Mucosa of gallbladder (tissue), 1 donor: ENCODE results near the gene BBLN. TPM values are rescaled to one million over a fixed set of nuclear protein-coding genes. Genes with fewer than 3 reads are reported as not detected.
A peak's percentile ranks its signal among the peaks of the same experiment; 100 is the strongest.

Experiments
- DNase-seq: peaks from one replicate; pipeline ENCODE4 v3.0.0-alpha.2; 2020; ENCODE audit warnings: low spot score
- total RNA-seq: library from RNA; stranded (reverse); gene quantifications from one replicate; pipeline ENCODE4 v1.2.1, GENCODE V29; 2021
- donor health status: DM: no; HTN: no; CAD: no.

BBLN gene
- total RNA-seq, 1 donor from 2014 or later = 75.4 TPM

DNA sequence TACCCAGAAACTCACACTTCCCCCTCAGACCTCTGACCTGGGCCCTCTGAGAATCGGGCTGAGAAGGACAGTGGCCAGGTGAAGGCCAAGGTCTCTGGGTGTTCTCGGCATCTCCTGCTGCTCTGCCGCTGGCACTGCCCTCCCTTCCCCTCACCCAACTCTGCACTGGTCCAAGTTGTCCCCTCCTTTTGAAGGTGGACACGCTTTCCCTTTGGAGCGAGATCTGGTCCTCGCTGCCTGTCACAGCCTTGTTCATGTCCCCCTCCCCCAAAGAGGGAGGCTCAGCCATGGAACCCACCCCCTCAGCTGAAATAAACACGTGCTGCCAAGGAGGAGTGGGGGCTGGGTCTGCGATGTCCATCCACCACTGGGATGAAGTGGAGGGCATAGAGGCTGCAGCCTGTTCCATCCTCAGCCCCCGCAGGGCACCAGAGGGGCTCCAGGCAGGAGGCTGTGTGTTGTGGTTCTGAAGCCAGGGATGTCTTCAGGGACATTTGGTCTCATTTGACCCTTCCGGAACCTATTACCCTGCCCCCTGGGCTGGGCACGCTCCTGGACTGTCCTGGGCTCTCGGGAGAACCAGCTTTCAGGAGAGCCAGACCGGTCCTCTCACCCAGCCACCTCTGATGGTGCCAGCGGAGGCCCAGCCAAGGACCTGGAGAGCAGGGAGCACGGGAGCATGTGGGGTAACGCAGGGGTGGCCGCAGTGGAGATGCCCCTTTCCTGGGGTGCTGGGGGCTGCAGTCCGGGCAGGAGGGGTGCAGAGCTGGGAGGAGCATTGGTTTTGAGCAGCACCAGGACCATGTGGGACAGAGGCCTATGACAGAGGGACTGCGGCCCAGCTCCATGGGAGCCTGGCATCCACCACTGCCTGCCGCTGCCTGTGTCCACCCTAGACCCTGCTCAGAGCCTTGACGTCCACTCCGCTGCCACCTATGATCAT lies 15.6 kb upstream of the BBLN start:
- no peak for DNase-seq

DNA sequence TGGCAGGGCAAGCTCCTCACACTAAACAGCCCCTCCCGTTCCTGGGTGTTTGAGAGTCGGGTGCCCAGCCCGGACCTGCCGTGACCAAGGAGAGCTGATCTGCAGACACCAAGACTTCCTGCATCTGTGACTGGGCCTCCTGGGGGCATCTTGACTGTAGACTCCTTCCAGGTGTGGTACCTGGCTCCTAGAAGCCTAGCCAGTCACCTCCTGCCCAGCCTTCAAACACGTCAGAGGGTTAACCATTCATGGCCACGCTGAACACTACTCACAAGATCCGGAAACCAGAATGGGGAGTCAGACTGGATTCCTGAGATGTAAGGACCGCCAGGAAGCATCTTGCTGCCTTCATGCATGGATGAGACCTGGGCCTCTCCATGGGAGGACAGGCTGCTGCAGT lies 14.5 kb upstream of the BBLN start:
- no peak for DNase-seq

GRCh38 chr9:128145951-128146351 lies 14.1 kb upstream of the BBLN start:
- no peak for DNase-seq

DNA sequence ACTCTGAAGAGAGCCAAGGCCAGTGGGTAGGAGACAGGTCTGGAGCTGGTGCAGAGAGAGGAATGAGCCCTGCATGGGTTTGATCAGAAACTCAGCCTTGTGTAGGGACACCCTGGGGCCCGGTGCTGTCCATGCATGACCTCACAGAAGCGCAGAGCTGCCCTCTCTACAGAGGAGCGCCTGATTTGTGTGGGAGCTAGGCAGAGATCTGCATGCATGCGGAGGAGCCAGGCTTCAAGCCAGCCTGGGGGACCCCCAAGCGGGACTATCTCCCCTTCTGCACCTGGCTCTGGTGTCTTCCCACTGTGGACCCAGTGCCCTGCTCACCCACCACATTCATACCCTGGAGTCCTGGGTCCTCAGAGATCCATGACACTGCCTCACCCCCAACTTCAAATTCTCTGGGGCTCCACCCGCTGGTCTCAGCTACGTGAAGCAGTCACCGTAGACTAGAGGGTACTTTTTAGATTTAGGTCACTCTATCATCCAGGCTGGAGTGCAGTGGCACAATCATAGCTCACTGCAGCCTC lies 13.4 kb upstream of the BBLN start:
- no peak for DNase-seq

- no peak for DNase-seq
Observed at GRCh38 chr9:128148509-128149000, 11.5 kb upstream of the BBLN start.

- DNase-seq = peak; percentile 79
Observed at GRCh38 chr9:128149001-128149701, 10.9 kb upstream of the BBLN start, which contains the start of gene LCN2. LCN2 (plus strand) TSS chr9:128149453; CDS start chr9:128149526, 73 bp downstream.

DNA sequence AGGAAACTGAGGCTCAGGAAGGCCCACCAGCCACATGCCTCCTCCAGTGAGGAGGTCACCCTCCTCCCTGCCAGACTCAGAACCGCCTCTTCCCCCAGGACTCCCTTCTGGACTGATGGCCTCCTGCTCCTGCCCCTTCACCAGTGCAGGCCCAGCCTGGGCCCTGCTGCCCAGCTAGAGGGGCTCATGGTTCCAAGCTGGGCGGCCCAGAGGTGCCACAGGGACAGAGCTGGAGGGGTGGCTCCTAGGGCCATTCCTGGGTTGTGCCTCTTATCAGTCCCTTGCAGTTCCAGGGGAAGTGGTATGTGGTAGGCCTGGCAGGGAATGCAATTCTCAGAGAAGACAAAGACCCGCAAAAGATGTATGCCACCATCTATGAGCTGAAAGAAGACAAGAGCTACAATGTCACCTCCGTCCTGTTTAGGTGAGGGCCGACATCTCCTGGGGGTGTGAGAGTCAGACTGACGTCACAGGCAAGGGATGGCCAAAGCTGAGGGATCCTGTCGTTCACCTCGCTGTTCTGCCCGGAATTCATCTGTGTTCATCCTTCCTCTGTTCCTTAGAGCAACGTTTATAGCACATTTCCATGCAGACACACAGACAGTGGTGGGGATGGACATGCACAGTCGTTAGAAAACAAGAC lies 10.0 kb upstream of the BBLN start:
- no peak for DNase-seq

DNA sequence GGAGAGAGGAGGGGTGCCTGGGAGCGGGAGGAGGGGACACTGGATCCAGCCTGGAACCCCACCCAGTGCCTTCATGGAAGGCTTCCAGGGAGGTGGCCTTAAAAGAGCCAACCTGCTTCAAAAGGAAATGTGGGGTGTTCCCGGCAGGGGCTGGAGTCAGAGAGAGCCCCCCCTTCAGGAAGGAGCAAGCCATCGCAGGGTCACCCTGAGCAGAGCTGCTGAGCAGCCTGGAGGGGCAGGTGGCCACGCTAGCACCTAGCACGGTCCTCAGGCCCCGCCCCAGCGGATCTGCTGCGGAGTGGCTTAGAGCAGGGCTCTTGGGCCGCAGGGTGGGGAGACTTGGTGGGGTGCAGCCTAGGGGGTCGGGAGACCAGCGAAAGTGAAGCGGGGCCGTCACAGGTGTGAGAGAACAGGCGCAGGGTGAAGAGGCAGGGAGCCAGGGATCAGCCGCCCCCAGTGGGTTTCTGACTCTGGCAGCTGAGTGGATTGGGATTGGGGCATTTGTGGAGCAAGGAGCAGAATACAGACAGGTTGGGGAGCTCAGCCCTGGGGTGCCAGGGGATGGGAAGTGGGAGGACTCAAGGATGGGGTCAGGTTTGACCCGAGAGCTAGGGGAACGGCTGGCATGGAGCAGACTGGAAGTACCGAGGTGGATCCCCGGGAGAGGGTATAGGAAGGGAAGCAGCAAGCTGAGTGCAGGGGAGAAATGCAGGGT lies 9.3 kb upstream of the BBLN start:
- no peak for DNase-seq

DNA sequence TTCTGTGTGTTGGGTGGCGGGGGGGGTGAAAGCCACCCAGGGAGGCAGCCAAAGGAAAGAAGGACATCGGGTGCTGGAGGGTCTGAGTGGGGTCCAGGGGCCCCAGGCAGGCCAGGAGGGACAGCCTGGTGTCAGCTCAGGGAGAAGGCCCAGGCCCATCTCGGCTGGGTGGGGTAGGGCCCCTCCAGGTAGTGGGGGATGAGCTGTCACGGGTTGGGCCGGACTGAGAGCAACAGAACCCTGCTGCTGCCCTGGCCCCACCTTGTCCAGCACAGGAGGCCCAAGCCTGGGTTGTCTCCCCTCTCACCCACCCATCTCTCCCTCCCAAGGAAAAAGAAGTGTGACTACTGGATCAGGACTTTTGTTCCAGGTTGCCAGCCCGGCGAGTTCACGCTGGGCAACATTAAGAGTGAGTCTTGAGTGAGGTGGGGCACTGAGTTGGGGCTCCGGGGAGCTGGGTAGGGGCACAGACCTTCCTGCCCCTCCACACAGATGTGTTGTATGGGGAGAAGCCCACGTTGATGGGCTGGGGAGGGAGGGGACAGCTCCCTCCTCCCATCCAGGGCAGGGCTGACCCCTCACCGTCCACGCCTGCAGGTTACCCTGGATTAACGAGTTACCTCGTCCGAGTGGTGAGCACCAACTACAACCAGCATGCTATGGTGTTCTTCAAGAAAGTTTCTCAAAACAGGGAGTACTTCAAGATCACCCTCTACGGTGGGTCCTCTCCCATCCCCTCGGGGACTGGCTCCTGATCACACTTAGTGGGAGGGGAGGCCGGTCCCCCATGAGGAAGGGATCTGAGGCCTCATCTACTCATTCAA lies 8.5 kb upstream of the BBLN start:
- DNase-seq = no peak

DNA sequence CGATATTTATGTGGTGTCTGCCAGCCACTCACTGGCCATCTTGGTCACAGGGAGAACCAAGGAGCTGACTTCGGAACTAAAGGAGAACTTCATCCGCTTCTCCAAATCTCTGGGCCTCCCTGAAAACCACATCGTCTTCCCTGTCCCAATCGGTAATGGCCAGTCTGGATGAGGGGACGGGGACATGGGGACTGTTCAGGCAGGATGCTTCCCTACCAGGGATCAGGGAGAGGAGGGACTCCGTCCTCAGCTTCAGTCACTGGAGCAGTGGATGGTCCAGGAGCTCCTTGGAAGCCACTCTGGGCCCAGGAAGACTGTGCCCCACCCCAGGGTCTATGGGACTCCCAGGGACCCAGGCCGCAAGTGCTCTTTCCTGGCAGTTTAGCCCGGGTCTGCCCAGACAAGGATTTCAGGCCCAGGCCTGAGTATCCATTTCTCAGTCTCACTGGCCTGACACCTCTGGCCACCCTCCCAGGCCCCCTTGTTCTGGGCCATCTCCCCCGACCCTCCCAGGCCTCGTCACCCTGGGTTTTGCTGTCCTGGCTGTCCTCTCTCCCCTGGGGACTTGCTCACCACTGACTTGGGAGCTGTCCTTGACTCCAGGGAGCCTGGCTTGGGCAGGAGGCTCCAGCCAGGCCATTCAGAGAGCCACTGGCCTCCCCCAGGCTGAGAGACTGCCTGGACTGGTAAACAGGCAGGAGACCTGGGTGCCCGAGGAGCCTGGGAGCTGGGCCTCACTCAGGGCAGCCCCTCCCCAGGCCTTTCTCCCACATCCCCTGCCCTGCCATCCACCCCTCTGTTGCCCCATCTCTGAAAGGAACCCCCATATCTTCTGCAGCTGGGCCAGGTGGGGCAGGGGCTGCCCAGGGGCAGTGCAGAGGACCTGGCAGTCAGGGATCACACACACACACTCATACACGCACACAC lies 7.7 kb upstream of the BBLN start:
- no peak for DNase-seq

DNA sequence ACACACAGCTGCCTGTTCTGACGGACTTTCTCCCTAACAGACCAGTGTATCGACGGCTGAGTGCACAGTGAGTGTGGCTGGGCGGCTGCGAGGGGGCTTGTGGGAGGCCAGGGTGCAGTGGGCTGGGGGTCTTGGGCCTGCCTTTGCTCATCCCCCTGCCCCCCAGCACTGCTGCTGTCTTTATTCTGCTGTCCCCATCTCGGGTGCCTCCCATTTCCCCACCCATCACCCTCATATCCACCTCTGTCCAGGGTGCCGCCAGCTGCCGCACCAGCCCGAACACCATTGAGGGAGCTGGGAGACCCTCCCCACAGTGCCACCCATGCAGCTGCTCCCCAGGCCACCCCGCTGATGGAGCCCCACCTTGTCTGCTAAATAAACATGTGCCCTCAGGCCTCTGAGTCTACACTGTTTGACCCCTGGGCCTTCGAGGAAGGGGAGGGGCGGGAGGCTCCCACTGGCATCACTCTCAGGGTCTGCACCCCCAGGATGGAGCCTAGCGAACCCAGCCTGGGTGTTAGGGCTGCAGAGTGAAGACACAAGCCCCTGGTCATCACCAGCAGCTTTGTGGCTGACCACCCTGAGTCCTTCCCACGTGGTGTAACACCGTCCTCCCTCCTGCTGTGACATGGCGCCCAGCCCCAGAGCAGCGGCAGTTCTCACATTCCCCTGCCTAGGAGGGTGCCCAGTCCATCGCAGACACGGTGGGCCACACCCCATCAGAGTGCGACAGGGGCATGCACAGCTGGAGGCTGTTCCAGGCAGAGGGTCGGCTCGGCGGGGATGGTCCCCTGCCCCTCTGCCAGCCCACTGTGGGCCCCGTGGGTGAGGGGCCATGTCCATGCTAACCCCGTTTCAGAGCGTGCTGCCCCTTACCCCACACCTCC lies 6.8 kb upstream of the BBLN start:
- DNase-seq = no peak

GRCh38 chr9:128153947-128154695 lies 5.9 kb upstream of the BBLN start:
- DNase-seq = no peak

DNA sequence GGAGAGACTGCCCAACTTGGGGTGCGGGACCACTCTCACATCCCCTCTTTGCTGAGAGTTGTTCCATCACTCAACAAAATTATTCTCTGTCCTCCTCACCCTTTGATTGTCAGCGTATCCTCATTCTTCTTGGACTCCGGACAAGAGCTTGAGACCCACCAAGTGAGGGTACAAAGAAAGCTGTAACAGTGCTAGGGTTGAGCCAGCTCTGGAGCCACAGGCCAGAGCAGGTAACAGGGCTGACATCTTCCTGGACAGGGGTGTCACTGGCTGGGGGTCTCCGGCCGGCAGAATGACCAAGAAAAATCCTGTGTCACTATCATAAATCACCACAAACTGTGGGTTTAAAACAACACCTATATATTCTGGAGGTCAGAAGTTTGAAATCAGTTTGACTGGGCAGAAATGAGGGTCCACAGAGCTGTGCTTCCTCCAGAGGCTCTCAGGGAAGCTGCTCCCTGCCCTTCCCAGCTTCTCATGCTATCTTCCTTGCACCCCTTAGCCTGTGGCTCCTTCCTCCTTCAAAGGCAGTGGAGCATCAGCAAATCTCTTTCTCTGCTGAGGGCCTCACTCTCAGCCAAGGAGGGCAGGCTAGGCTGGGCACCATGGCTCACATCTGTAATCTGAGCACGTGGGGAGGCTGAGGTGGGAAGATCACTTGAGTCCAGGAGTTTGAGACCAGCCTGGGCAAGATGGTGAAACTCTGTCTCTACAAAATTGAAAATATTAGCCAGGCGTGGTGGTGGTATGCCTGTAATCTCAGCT lies 4.1 kb upstream of the BBLN start:
- no peak for DNase-seq

- DNase-seq = no peak
Observed at GRCh38 chr9:128159522-128159783, 612 bp upstream of the BBLN start.

- DNase-seq = no peak
Observed at GRCh38 chr9:128160603-128160987, 530 bp downstream of the BBLN start.

- DNase-seq = no peak
Observed at GRCh38 chr9:128161215-128161902, 1.3 kb downstream of the BBLN start.
